BLaER1 (cell line): Measurements from ENCODE around the gene TTC9.
A peak's percentile ranks its signal among the peaks of the same experiment; 100 is the strongest.

ENCODE experiments used
- H3K27ac ChIP-seq: shearing (Covaris generic); formaldehyde crosslinking; 2 replicates; pipeline ENCODE4 v1.8.1; 2022
- H3K27me3 ChIP-seq: shearing (Covaris generic); formaldehyde crosslinking; 2 replicates; pipeline ENCODE4 v1.8.1; 2022
- H3K36me3 ChIP-seq: shearing (Covaris generic); formaldehyde crosslinking; 2 replicates; pipeline ENCODE4 v1.8.1; 2022
- H3K4me1 ChIP-seq: shearing (Covaris generic); formaldehyde crosslinking; 2 replicates; pipeline ENCODE4 v1.8.1; 2022
- H3K4me2 ChIP-seq: shearing (Covaris generic); formaldehyde crosslinking; 2 replicates; pipeline ENCODE4 v1.8.1; 2022
- H3K4me3 ChIP-seq: shearing (Covaris generic); formaldehyde crosslinking; 2 replicates; pipeline ENCODE4 v1.8.1; 2022
- H3K9ac ChIP-seq: shearing (Covaris generic); formaldehyde crosslinking; 2 replicates; pipeline ENCODE4 v1.8.1; 2022
- H3K9me3 ChIP-seq: shearing (Covaris generic); formaldehyde crosslinking; 2 replicates; pipeline ENCODE4 v1.8.1; 2022
- H4K20me1 ChIP-seq: shearing (Covaris generic); formaldehyde crosslinking; 2 replicates; pipeline ENCODE4 v1.8.1; 2022
- Cebpa-rat ChIP-seq: shearing (Covaris generic); IDR thresholded peaks from 2 replicates; pipeline ENCODE4 v1.8.1; 2022

TTC9 gene

GRCh38 chr14:70666361-70666686, 24.6 kb downstream of the TTC9 start:
- Histone ChIP-seq H3K27me3 (no peaks in the 10 kb centered on the region), H3K4me2 (peak overlapping the region; percentile 77), H3K36me3 (no peaks in the 10 kb centered on the region)

DNA sequence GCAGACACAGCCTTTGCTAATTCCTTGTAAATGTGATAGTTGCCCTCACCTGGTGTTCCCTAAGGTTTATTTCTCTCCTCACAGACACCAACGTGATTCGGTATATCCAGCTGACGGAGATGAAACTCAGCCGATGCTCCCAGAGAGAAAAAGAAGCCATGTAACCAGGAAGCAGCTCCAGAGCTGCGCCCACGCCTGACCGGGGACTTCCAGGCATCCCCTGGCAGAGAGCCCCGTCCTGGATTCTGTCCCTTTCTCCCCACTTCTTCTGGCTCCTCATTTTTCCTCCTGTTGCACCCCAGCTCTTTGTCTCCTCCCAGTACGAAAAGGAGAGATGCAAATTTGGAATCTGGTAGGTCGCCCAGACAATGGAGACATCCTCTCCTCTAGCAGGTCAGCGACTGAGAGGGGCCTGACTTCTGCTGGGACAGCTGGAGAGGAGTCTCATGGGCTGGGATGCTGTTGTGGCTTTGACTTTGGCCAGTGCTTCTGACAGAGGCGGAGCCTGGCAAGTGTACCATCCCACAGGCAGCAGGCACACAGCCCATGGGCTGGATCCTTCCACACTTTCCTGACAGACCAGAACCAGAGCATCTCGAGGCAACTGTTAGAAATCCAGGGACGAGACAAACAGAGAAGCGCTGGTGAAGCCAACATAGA, 29.4 kb downstream of the TTC9 start:
- Histone ChIP-seq H3K27ac (peak overlapping the region; percentile 38), H3K4me3 (no peak overlapping the region), H3K9ac (no peak overlapping the region), H3K9me3 (no peaks in the 10 kb centered on the region; the same call in 1 of the 2 replicates), H3K27me3 (no peaks in the 10 kb centered on the region), H3K4me2 (peak overlapping the region; percentile 28), H4K20me1 (no peaks in the 10 kb centered on the region), H3K36me3 (no peaks in the 10 kb centered on the region), H3K4me1 (peaks cover 53% of the 10 kb centered on the region)
- no peak for TF ChIP-seq Cebpa-rat

More at GRCh38 chr14:70666361-70666686, 24.6 kb downstream of the TTC9 start:
- no peaks in the 10 kb centered on the region for H4K20me1 ChIP-seq
- no peak overlapping the region for H3K4me3 ChIP-seq
- no peak for TF ChIP-seq Cebpa-rat
- H3K9ac ChIP-seq: no peak overlapping the region
- no peaks in the 10 kb centered on the region; the same call in 1 of the 2 replicates for H3K9me3 ChIP-seq
- peak overlapping the region; percentile 75 for H3K27ac ChIP-seq
- peaks cover 100% of the 10 kb centered on the region for H3K4me1 ChIP-seq

DNA sequence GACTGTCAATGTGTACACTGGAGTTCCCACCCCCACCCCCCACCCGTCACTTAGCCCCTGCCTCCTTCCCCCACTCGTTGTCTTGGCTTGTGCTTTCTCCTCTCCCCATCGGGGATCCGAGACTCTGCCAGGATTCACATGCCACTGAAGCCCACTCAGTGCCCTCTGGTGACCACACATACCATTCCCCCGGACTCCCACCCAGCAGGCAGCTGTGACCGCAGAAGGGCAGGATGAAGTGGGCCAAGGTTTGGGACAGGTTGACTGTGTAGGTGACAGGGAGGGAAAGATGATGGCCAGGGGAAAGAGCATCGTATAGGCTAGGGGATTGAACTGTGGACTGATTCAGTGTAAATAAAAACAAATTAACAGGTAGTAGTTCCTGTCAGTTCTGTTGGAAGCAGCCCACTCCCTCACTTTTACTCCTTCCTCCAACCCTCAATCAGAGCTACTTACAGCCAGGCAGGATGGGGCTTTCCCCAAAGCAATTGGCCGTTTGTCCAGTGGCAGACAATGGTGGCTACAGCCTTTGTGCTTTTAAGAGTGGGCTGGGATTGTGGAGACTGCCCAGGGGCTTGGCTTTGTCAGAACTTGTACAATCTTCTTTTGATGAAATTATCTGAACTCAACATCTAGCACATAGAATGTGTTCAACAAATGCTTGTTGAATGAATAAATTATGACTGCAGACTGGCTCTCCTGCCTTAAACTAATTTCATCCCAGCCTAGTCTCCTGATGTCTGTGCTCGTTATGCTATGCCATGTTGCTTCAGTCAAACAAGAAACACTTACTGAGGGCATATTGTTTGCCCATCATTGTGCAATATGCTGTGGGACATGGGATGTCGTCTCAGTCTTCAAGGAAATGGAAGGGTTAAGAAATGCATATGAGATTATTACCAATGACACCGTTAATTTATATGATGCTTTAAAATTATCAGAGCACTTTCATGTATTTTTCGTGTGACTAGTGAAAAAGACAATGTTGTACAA, 30.2 kb downstream of the TTC9 start:
- no peak overlapping the region for H3K4me3 ChIP-seq
- H3K36me3 ChIP-seq: no peaks in the 10 kb centered on the region
- H3K4me2 ChIP-seq: no peak overlapping the region
- H3K4me1 ChIP-seq: peaks cover 45% of the 10 kb centered on the region
- H3K9ac ChIP-seq: no peak overlapping the region
- H3K27ac ChIP-seq: no peak overlapping the region
- no peaks in the 10 kb centered on the region for H3K27me3 ChIP-seq
- no peaks in the 10 kb centered on the region; the same call in 1 of the 2 replicates for H3K9me3 ChIP-seq
- TF ChIP-seq Cebpa-rat: no peak
- no peaks in the 10 kb centered on the region for H4K20me1 ChIP-seq

GRCh38 chr14:70677341-70677740, 35.6 kb downstream of the TTC9 start:
- Histone ChIP-seq H4K20me1 (no peaks in the 10 kb centered on the region), H3K9ac (no peak overlapping the region), H3K4me2 (no peak overlapping the region), H3K4me3 (no peak overlapping the region), H3K4me1 (no peaks in the 10 kb centered on the region), H3K27me3 (no peaks in the 10 kb centered on the region), H3K9me3 (no peaks in the 10 kb centered on the region), H3K36me3 (no peaks in the 10 kb centered on the region), H3K27ac (no peak overlapping the region)
- no peak for TF ChIP-seq Cebpa-rat

GRCh38 chr14:70680748-70681147, 39.0 kb downstream of the TTC9 start:
- H3K9ac ChIP-seq: no peak overlapping the region
- H3K27me3 ChIP-seq: no peaks in the 10 kb centered on the region
- H3K4me2 ChIP-seq: no peak overlapping the region
- H3K4me3 ChIP-seq: no peak overlapping the region
- TF ChIP-seq Cebpa-rat: no peak
- H4K20me1 ChIP-seq: no peaks in the 10 kb centered on the region
- H3K27ac ChIP-seq: no peak overlapping the region
- no peaks in the 10 kb centered on the region for H3K36me3 ChIP-seq
- H3K9me3 ChIP-seq: no peaks in the 10 kb centered on the region
- H3K4me1 ChIP-seq: no peaks in the 10 kb centered on the region

DNA sequence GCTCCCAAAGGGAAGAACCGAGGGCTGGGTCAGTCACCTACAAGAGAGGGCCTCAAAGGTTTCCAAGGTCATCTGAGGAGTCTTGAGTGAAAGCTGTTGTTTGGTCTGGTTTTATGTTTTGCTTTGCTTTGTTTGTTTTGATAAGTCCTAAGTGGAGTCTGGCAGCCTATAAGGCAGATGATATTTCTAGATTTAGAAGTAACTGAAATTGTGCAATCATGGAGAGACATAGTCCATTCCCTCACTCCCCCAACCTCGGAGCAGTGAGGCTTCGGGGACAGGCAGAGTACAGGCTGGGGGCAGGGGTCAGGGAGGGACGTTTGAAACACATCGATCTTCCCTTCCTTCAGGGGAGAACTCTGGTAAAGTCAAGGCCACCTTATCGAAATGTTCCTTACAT, 42.3 kb downstream of the TTC9 start:
- Histone ChIP-seq H3K4me3 (no peak overlapping the region), H3K36me3 (no peaks in the 10 kb centered on the region), H4K20me1 (no peaks in the 10 kb centered on the region), H3K4me2 (no peak overlapping the region), H3K27ac (no peak overlapping the region), H3K27me3 (no peaks in the 10 kb centered on the region), H3K9me3 (no peaks in the 10 kb centered on the region), H3K4me1 (no peaks in the 10 kb centered on the region), H3K9ac (no peak overlapping the region)
- no peak for TF ChIP-seq Cebpa-rat

DNA sequence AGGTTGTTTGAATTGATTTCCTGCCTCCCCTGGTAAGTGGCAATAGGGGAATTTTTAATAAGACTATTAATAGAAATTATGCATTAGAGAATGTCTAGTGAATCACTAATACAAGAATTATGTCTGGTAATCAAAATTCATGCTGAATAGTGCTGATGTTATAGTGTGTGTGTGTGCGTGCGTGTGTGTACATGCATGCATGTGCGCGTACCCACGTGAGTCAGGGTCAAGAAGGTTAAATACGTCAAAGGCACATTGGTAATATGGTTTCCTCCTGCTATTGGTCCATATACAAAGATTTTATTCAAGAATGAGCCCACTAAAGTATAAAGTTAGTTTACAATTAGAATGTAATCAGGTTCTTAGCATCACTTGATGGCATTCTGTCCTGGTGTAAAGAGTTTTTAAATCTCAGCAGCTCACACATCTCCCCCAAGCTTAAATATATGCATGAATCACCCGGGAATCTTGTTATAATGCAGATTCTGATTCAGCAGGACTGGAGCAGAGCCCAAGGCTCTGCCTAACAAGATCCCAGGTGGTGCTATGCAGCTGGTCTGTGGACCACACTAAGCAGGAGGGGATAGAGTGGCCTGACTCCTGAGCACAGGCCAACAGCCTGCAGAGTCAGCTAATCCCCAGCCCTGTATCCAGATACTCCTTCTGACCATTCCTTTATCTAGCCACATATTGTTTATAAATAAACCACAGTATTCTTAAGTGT, 43.9 kb downstream of the TTC9 start:
- Histone ChIP-seq H3K27ac (no peak overlapping the region), H4K20me1 (no peaks in the 10 kb centered on the region), H3K4me3 (no peak overlapping the region), H3K4me1 (no peaks in the 10 kb centered on the region), H3K9ac (no peak overlapping the region), H3K4me2 (no peak overlapping the region), H3K36me3 (no peaks in the 10 kb centered on the region), H3K27me3 (no peaks in the 10 kb centered on the region), H3K9me3 (no peaks in the 10 kb centered on the region)
- TF ChIP-seq Cebpa-rat: no peak

DNA sequence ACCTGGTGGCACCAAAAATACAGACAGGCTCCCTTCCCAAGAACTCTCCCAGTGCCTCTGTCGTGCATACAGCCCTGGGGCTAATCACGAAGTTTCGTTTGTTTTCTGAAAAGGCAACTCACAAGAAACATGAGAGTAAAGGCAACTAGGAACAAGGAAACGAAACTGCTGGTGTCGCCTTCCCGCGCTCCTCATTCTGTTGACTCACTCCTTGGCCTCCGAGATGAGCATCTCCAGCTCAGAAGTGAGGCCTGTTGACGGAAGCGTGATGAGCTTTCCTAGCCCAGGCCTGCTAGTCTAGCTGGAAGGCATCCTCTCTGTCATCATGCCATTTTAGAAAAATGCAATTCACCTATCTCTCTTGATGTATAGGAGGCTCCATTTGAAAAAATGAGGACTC, 50.5 kb downstream of the TTC9 start:
- no peak overlapping the region for H3K27ac ChIP-seq
- no peaks in the 10 kb centered on the region for H3K4me1 ChIP-seq
- no peaks in the 10 kb centered on the region for H3K27me3 ChIP-seq
- no peak overlapping the region for H3K4me2 ChIP-seq
- no peaks in the 10 kb centered on the region for H3K9me3 ChIP-seq
- H4K20me1 ChIP-seq: no peaks in the 10 kb centered on the region
- H3K9ac ChIP-seq: no peak overlapping the region
- no peak overlapping the region for H3K4me3 ChIP-seq
- no peaks in the 10 kb centered on the region for H3K36me3 ChIP-seq
- no peak for TF ChIP-seq Cebpa-rat

GRCh38 chr14:70696026-70696425, 54.3 kb downstream of the TTC9 start:
- no peak overlapping the region for H3K4me2 ChIP-seq
- H3K27me3 ChIP-seq: no peaks in the 10 kb centered on the region
- H3K4me1 ChIP-seq: no peaks in the 10 kb centered on the region
- H3K9me3 ChIP-seq: no peaks in the 10 kb centered on the region
- H3K4me3 ChIP-seq: no peak overlapping the region
- no peak for TF ChIP-seq Cebpa-rat
- H3K9ac ChIP-seq: no peak overlapping the region
- H3K36me3 ChIP-seq: no peaks in the 10 kb centered on the region
- no peaks in the 10 kb centered on the region for H4K20me1 ChIP-seq
- no peak overlapping the region for H3K27ac ChIP-seq
